ENCODE results near the gene DYRK1A. TPM values are rescaled to one million over a fixed set of nuclear protein-coding genes. Genes with fewer than 3 reads are reported as not detected.

DYRK1A gene
- total RNA-seq, 1 experiment from 2014 or later = 35.5 TPM

DNA sequence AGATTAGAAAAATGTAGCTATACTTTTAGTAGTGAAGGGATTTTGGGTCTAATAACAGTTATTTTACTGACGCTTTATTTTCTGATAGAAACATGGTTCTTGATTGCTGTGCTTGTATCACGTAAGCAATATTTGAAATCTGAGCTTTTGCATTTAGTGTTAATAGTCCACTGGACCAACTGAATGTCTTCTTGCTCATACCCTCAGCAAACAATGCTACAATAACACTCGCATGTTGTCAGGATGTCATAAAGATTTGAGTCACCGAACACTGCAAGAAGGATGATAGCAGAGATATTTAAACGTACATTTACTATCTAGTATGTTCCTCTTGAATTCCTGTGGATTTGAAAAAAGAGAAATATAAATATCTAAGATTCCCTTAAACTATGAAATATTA is 7.5 kb downstream of the DYRK1A start:
- CTCF ChIA-PET = interaction anchor here (0.5 kb wide), 1 partner anchor 123 kb away, joined by 4 read pairs; no protein-coding TSS in a partner anchor
- no TSS peak for BruUV-seq (replicated peaks)
- Histone ChIP-seq H3K4me2 (no peak overlapping the region), H3K4me3 (no peak overlapping the region), H3K79me2 (ENCODE audit: low read depth) (peaks cover 100% of the 10 kb centered on the region), H4K20me1 (ENCODE audit: insufficient read depth) (no peaks in the 10 kb centered on the region), H3K36me3 (ENCODE audit: low read depth) (no peaks in the 10 kb centered on the region), H2AFZ (no peak overlapping the region), H3K4me1 (replicated peaks; ENCODE audit: insufficient read depth) (peaks cover 56% of the 10 kb centered on the region), H3F3A (ENCODE audit: insufficient read depth, low read depth) (peaks cover 30% of the 10 kb centered on the region), H3K27ac (peak overlapping the region; percentile 41; the same call in 1 of the 2 replicates), H3K27me3 (ENCODE audit: insufficient read depth, low read depth) (no peaks in the 10 kb centered on the region), H3K9me2 (ENCODE audit: insufficient read depth) (no peaks in the 10 kb centered on the region), H3K9me3 (ENCODE audit: insufficient read depth, low read depth) (no peaks in the 10 kb centered on the region)
- intact Hi-C loops (cut with micrococcal nuclease; ENCODE audit: unreplicated experiment) = no loop called here
- POLR2A ChIA-PET (ENCODE audit: unreplicated experiment) = interaction anchor here (0.6 kb wide), 1 partner anchor 99 kb away, joined by 4 read pairs; no protein-coding TSS in a partner anchor
- DNase-seq = no peak
- TF ChIP-seq EZH2 (IDR thresholded peaks at IDR 0.05; ENCODE audit: low read depth) = no peak
- TF ChIP-seq, protein P1, sequence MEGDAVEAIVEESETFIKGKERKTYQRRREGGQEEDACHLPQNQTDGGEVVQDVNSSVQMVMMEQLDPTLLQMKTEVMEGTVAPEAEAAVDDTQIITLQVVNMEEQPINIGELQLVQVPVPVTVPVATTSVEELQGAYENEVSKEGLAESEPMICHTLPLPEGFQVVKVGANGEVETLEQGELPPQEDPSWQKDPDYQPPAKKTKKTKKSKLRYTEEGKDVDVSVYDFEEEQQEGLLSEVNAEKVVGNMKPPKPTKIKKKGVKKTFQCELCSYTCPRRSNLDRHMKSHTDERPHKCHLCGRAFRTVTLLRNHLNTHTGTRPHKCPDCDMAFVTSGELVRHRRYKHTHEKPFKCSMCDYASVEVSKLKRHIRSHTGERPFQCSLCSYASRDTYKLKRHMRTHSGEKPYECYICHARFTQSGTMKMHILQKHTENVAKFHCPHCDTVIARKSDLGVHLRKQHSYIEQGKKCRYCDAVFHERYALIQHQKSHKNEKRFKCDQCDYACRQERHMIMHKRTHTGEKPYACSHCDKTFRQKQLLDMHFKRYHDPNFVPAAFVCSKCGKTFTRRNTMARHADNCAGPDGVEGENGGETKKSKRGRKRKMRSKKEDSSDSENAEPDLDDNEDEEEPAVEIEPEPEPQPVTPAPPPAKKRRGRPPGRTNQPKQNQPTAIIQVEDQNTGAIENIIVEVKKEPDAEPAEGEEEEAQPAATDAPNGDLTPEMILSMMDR (conservative IDR thresholded peaks at IDR 0.05) = no peak

DNA sequence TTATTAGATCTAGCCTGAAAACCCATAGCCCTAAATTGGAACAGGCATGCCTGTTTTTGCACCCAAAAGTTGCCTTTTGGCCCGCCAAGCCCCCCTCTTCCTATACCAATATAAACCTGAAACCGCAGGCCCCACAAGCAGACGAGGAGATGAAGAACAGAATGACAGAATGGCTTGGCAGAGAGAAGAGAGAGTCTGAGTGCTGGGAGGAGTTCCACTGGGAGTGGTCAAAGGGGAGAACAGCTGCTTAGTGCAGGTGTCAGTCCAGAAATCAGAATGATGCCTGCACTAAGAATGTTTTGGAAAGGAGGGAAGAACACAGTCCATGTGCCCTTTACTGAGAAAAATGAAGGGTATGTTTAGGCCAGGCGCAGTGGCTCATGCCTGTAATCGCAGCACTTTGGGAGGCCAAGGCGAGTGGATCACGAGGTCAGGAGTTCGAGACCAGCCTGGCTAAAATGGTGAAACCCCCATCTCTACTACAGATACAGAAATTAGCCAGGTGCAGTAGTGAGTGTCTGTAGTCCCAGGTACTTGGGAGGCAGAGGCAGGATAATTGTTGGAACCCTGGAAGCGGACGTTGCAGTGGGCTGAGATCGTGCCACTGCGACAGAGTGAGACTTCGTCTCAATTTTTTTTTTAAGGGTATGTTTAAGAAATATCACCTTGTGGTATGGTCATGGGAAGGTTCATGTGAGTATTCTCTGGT is 9.4 kb downstream of the DYRK1A start:
- Histone ChIP-seq H2AFZ (no peak overlapping the region), H3F3A (ENCODE audit: insufficient read depth, low read depth) (peaks cover 11% of the 10 kb centered on the region; the same call in 1 of the 2 replicates), H3K27me3 (ENCODE audit: insufficient read depth, low read depth) (no peaks in the 10 kb centered on the region), H3K79me2 (ENCODE audit: low read depth) (peaks cover 100% of the 10 kb centered on the region), H3K36me3 (ENCODE audit: low read depth) (no peaks in the 10 kb centered on the region), H3K4me1 (replicated peaks; ENCODE audit: insufficient read depth) (peaks cover 39% of the 10 kb centered on the region), H3K9me2 (ENCODE audit: insufficient read depth) (no peaks in the 10 kb centered on the region), H3K4me3 (no peak overlapping the region), H3K27ac (no peak overlapping the region), H3K9me3 (ENCODE audit: insufficient read depth, low read depth) (no peaks in the 10 kb centered on the region), H3K4me2 (no peak overlapping the region), H4K20me1 (ENCODE audit: insufficient read depth) (0 out of 2 replicates have a peak, but pooled peaks cover 4% of the 10 kb centered on the region)
- intact Hi-C loops (cut with micrococcal nuclease; ENCODE audit: unreplicated experiment) = no loop called here
- TF ChIP-seq EZH2 (IDR thresholded peaks at IDR 0.05; ENCODE audit: low read depth) = no peak
- TF ChIP-seq, protein P1 (conservative IDR thresholded peaks at IDR 0.05) = no peak
- CTCF ChIA-PET = no interaction called here
- BruUV-seq (replicated peaks) = no TSS peak
- POLR2A ChIA-PET (ENCODE audit: unreplicated experiment) = no interaction called here
- no peak for DNase-seq

DNA sequence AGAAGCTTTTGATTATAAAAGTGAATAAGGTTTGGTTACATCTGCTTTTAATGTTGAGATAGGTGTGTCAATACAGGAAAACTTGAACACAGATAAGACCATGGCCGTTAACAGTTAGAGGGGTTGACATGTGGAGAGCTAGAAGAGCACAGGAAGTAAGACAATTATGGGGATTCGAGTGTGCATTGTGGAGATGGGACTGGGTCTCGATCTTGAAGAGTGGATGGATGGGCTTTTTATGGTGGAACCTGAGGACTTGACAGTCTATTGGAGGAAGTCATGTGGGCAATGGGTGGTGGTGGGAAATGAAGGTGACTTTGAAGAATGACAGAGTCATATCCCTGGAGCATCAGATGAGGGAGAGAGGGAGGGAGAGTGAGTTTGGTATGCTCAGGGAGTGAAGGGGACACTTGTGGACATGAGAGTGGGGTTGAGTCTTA is 12.1 kb downstream of the DYRK1A start:
- Histone ChIP-seq H3K4me2 (no peak overlapping the region), H3K4me1 (replicated peaks; ENCODE audit: insufficient read depth) (peaks cover 14% of the 10 kb centered on the region), H3K79me2 (ENCODE audit: low read depth) (peaks cover 99% of the 10 kb centered on the region), H3F3A (ENCODE audit: insufficient read depth, low read depth) (peaks cover 6% of the 10 kb centered on the region; the same call in 1 of the 2 replicates), H3K4me3 (no peak overlapping the region), H3K9me2 (ENCODE audit: insufficient read depth) (no peaks in the 10 kb centered on the region), H2AFZ (no peak overlapping the region), H4K20me1 (ENCODE audit: insufficient read depth) (peaks cover 12% of the 10 kb centered on the region; the same call in 1 of the 2 replicates), H3K27ac (no peak overlapping the region), H3K9me3 (ENCODE audit: insufficient read depth, low read depth) (no peaks in the 10 kb centered on the region), H3K36me3 (ENCODE audit: low read depth) (no peaks in the 10 kb centered on the region), H3K27me3 (ENCODE audit: insufficient read depth, low read depth) (no peaks in the 10 kb centered on the region)
- no peak for DNase-seq
- intact Hi-C loops (cut with micrococcal nuclease; ENCODE audit: unreplicated experiment) = no loop called here
- BruUV-seq (replicated peaks) = no TSS peak
- no peak for TF ChIP-seq EZH2 (IDR thresholded peaks at IDR 0.05; ENCODE audit: low read depth)
- TF ChIP-seq, protein P1 (conservative IDR thresholded peaks at IDR 0.05) = no peak
- POLR2A ChIA-PET (ENCODE audit: unreplicated experiment) = no interaction called here
- CTCF ChIA-PET = no interaction called here
